Upper lobe of right lung (tissue), 1 donor: ENCODE results near the gene PLEKHA7. TPM values are rescaled to one million over a fixed set of nuclear protein-coding genes. Genes with fewer than 3 reads are reported as not detected.

Experiments used
- ATAC-seq: fragments of 200-7000 bp; cut with Tn5 transposase; one replicate; pipeline ENCODE4 v1.9.1; 2020; ENCODE audit warnings: mild to moderate bottlenecking, moderate library complexity
- DNase-seq: peaks from one replicate; pipeline ENCODE4 v3.0.0-alpha.2; 2020
- H3K27ac ChIP-seq: fragments of 200-600 bp; one replicate; pipeline ENCODE4 v1.8.0; 2022
- H3K27me3 ChIP-seq: fragments of 200-600 bp; one replicate; pipeline ENCODE4 v1.8.0; 2022; ENCODE audit warnings: mild to moderate bottlenecking
- H3K36me3 ChIP-seq: fragments of 200-600 bp; one replicate; pipeline ENCODE4 v1.8.0; 2022
- H3K4me1 ChIP-seq: fragments of 200-600 bp; one replicate; pipeline ENCODE4 v1.8.0; 2022
- H3K4me3 ChIP-seq: fragments of 200-600 bp; one replicate; pipeline ENCODE4 v1.8.0; 2022; ENCODE audit warnings: mild to moderate bottlenecking
- H3K9me3 ChIP-seq: fragments of 200-600 bp; one replicate; pipeline ENCODE4 v1.8.0; 2022
- intact Hi-C: fragments of 100-400 bp; cut with DNase I; formaldehyde crosslinking; loops from one replicate; pipeline ENCODE4 v1.11.0; 2022
- total RNA-seq: library from RNA; stranded (reverse); fragmentation: NEBNext Ultra II Directional; extraction: Animal tissue kit (Norgen Biotek cat#: 25700); gene quantifications from one replicate; pipeline ENCODE4 v1.2.1, GENCODE V29; 2021
- TF ChIP-seq, protein P1 (sequence below): fragments of 200-600 bp; IDR thresholded peaks from one replicate; pipeline ENCODE4 v1.8.0; 2022; ENCODE audit warnings: antibody characterized with exemption
- donor health status: DM: no; HTN: yes; CAD: no; lungs with severe emphysema.

Gene PLEKHA7
- total RNA-seq, 1 donor from 2014 or later, result 43.6 TPM

DNA sequence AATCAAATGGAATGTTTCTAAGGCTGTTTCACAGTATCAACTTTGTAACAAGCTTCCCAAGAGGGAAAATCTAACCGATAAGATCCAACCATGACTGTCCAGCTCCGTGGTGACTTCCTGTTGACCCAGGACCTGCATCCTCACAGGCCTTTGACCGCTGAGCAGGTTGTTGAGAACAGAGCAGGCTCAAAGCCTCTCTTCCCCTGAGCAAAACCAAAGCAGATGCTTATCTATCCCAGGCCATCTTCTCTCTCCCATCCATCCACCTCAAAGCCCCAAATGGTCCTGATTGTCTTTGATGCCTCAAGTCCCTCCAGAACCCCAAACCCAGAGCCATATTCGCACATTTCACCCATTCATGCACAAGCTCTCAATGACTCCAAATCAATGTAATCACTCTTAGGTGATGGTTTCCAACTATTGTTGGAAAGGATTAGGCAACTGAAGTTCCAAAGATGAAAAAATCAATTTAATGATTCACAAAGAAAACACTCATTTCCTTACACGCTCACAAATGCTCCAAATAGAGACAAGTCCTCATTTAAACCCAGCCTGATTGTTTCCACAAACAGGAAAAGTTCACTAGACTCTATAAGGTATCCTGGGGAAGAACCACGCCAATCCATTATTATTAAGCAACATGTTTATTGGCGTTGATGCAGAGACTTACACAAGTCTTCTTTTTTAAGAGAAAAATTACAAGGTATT lies 227.0 kb downstream of the PLEKHA7 start:
- Histone ChIP-seq H3K27ac (no peak overlapping the region), H3K27me3 (no peaks in the 10 kb centered on the region), H3K36me3 (no peaks in the 10 kb centered on the region), H3K4me1 (peaks cover 39% of the 10 kb centered on the region), H3K4me3 (no peak overlapping the region), H3K9me3 (no peaks in the 10 kb centered on the region)
- peak; percentile 6 for DNase-seq
- no peak for ATAC-seq
- intact Hi-C loops, result no loop called here
- TF ChIP-seq, protein P1, sequence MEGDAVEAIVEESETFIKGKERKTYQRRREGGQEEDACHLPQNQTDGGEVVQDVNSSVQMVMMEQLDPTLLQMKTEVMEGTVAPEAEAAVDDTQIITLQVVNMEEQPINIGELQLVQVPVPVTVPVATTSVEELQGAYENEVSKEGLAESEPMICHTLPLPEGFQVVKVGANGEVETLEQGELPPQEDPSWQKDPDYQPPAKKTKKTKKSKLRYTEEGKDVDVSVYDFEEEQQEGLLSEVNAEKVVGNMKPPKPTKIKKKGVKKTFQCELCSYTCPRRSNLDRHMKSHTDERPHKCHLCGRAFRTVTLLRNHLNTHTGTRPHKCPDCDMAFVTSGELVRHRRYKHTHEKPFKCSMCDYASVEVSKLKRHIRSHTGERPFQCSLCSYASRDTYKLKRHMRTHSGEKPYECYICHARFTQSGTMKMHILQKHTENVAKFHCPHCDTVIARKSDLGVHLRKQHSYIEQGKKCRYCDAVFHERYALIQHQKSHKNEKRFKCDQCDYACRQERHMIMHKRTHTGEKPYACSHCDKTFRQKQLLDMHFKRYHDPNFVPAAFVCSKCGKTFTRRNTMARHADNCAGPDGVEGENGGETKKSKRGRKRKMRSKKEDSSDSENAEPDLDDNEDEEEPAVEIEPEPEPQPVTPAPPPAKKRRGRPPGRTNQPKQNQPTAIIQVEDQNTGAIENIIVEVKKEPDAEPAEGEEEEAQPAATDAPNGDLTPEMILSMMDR, result no peak

DNA sequence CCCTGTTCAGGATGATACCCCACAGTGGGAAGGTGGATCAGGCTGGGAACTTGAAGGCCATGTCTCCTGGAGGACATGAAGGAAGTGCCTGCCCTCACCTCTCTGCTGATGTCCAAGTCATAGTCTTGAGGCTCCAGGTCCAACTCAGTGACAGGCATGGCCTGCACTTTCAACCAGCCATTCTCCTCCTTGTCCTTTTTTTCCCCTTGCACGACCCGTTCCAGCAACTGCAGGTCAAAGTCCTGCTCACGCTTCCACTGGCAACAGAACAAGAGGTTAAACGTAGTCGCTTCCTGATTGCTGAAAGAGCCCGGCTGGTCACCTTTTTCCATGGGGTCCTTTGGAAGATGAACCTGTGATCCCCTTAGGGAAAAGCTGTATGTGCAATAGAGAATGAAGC lies 228.1 kb downstream of the PLEKHA7 start:
- H3K27me3 ChIP-seq, result no peaks in the 10 kb centered on the region
- intact Hi-C loops, result no loop called here
- no peak overlapping the region for H3K4me3 ChIP-seq
- DNase-seq, result peak; percentile 21
- TF ChIP-seq, protein P1, result no peak
- H3K9me3 ChIP-seq, result no peaks in the 10 kb centered on the region
- H3K36me3 ChIP-seq, result no peaks in the 10 kb centered on the region
- peak overlapping the region; percentile 7 for H3K27ac ChIP-seq
- H3K4me1 ChIP-seq, result peaks cover 30% of the 10 kb centered on the region
- ATAC-seq, result no peak

DNA sequence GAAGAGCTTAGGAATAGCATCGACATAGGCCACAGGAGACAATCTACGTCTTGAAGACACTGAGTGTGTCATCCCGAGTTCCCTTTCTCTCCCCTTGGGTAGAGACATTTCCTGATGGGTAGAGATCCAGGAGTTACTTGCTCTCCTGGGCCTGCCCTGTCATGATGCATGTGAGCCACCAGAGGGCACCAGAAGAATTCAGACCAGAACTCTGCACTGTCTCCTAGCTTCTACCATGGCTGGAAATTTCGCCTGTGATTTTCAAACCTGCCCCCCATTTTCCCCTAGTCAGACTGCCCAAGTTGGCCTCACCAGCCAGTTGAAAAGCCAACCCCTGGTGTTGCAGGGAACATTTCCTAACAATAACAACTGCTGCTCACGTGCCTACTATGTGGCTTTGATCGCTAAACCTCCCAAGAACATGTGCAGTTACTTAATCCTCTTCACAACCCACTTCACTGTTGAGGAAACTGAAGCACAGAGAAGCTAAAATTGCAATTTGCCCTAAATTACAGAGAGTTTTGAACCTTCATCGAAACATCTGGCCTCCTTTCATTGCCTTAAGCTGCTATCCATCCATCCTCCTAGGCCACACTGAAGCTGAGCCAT lies 228.6 kb downstream of the PLEKHA7 start:
- ATAC-seq (peak; percentile 76), DNase-seq (peak; percentile 66)
- TF ChIP-seq, protein P1, result peak; percentile 84
- H3K4me1 ChIP-seq, result peaks cover 25% of the 10 kb centered on the region
- no peaks in the 10 kb centered on the region for H3K9me3 ChIP-seq
- H3K27ac ChIP-seq, result peak overlapping the region; percentile 7
- H3K27me3 ChIP-seq, result no peaks in the 10 kb centered on the region
- intact Hi-C loops, result no loop called here
- no peaks in the 10 kb centered on the region for H3K36me3 ChIP-seq
- H3K4me3 ChIP-seq, result no peak overlapping the region

DNA sequence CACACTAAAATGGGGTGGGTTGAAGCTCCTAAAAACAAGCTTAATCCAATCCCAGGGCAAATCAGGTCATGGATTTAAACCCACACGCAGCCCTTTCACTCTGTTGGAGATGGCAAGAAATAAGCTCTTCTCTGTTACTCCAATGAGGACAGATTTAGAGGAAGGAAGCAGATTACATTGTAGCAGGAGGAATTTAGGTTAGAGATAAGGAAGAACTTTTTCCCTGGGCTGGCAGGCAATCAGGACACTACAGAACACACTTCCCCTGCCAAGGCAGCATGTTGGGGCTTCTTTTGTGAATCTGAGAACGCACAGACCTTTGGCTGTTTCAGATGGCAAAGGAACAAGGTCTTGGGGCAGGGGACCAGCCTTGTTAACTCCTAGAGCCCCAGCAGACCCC lies 229.5 kb downstream of the PLEKHA7 start:
- H3K27ac ChIP-seq, result no peak overlapping the region
- H3K27me3 ChIP-seq, result no peaks in the 10 kb centered on the region
- H3K9me3 ChIP-seq, result no peaks in the 10 kb centered on the region
- H3K4me3 ChIP-seq, result no peak overlapping the region
- ATAC-seq (no peak), DNase-seq (no peak)
- intact Hi-C loops, result no loop called here
- no peaks in the 10 kb centered on the region for H3K36me3 ChIP-seq
- peaks cover 21% of the 10 kb centered on the region for H3K4me1 ChIP-seq
- TF ChIP-seq, protein P1, result no peak

DNA sequence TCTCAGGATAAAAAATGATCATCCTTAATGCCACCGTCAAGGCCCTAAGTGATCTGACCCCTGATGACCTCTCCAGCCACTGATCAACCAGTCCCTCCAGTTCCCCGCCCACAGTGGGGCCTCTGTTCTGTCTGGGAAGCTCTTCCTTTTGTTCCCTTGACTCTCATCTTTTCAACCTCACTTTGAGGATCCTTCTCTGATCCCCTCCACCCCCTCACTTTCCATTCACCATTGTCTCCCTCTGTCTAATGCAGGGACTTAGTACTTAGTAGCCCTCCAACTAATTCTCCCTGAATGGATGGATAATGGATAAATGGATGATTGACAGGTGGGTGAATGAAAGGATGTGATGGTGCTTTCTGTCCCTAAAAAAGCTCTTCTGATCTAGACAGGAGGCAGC lies 230.1 kb downstream of the PLEKHA7 start:
- Histone ChIP-seq H3K27me3 (no peaks in the 10 kb centered on the region), H3K4me3 (no peak overlapping the region), H3K36me3 (no peaks in the 10 kb centered on the region), H3K27ac (no peak overlapping the region), H3K4me1 (peaks cover 21% of the 10 kb centered on the region), H3K9me3 (no peaks in the 10 kb centered on the region)
- intact Hi-C loops, result no loop called here
- ATAC-seq, result no peak
- DNase-seq, result peak; percentile 26
- TF ChIP-seq, protein P1, result no peak
